NCI-H128 (cell line): Measurements from ENCODE around the gene NOS2.
"Not testable (repeated sequence)": the region's sequence is repeated elsewhere in the genome, so short reads cannot be mapped to it uniquely, and the experiment has no call there.

Experiments
- DNase-seq: peaks from one replicate; lab custom pipeline; 2025; ENCODE audit not compliant: unreplicated experiment; lab: John Stamatoyannopoulos, UW

NOS2 gene

DNA sequence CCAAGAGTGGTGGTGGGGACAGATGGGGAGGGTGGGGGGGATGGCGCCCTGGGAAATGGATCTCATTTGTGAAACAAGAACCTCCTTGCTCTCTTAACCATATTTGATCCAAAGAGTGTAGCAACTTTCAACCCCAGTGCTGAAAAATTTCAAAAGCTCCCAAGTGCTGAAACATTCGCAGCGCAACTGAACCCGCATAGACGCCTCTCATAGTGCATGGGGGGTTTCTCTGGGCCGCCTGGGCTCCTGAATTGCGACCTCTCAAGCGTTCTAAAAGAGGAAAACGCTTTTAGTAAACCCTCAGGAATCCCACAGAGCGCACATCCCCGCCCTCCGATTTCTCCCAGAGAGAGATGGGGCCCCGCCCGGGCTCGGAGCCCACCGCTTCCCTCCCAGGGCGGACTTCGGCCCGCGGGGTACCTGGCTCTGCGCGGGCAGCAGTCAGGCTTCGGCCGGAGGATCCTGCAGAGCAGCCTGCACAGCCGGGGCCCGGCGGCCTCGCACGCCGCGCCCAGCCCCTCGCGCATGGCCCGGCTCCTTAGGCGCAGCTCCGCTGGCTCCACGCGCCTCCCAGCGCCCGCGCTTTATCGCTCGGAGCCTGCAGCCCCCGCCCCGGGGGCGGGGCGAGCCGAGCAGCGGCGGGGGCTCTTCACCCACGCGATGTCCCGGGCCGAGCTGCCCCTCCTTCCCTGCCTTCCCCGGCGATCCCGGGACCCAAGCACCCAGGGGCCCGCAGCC is 7.0 kb downstream of the NOS2 start:
- no peak for DNase-seq

DNA sequence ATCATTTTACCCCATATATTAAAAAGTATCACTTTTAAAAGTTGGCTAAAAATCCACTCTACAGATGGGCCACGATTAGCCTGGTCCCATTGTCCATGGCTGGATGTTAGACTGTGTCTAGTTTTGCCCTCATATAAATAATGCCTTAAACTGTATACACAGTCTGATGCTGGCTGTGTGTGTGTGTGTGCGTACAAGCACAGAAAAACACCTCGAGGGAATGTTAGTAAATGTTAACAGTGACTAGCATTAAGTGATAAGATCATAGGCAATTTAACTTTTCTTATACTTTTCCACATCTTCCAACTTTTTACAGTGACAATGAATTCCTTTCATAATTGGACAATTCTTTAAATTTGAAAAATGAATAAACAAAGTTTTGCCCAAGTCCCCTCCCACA is 8.2 kb downstream of the NOS2 start:
- DNase-seq: no peak

- no peak for DNase-seq
Observed at GRCh38 chr17:27788919-27789318, 11.4 kb downstream of the NOS2 start.

- no peak for DNase-seq
Observed at GRCh38 chr17:27783440-27784350, 16.6 kb downstream of the NOS2 start.

DNA sequence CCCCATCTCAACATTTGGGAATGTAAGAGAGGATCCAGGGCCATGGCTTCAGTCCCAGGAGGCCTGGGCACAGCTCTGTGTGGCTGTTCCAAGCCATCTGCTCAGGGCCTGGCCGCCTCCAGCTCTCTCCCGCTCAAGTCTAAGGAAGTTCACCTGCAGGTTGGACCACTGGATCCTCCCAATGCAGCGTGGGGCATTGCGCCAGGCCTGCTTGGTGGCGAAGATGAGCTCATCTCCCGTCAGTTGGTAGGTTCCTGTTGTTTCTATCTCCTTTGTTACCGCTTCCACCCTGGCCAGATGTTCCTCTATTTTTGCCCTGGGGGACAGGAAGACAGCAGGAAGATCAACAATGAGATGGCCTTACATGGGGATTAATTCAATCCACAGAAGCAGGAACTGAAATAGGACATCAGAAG is 17.5 kb downstream of the NOS2 start:
- no peak for DNase-seq

DNA sequence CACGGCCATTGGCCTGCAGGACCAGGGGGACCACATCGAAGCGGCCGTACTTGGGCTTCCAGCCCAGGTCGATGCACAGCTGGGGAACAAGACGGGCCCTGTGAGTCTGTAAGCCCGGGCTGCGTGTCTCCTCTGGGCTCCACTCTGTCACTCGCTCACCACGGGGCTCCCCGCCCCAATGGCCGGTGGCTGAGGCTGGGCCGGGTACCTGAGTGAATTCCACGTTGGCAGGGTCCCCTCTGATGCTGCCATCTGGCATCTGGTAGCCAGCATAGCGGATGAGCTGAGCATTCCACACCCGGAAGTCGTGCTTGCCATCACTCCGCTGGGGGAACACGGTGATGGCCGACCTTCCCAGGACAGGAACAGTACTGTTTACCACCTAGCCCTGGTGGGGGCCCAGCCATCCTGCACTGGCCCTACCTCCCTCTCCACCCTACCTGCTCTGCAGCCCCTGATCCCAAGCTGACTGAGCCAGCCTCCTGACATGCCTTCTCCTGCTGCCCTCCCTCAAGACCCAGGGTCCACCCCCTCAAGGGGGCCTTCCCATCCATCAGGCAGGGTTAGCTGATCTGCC is 19.4 kb downstream of the NOS2 start:
- no peak for DNase-seq

- DNase-seq: no peak
Observed at GRCh38 chr17:27780092-27780827, 20.1 kb downstream of the NOS2 start.

DNA sequence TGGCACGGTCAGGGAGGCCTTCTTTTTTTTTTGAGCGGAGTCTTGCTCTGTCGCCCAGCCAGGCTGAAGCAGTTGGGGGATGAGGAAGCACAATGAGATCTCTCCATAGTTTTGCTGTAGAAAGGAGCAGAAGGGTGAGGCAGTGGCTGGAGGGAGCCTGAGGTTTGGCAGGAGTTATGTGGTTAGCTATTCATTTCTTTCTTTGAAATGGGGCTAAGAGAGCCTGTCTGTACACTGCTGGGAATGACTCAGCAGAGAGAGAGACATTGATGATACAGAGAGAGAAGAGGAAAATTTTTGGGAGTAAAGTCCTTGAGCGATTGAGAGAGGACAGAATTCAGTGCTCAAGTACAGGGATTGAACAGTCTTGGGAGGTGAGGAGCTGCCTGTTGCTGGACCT is 22.1 kb downstream of the NOS2 start:
- no peak for DNase-seq

GRCh38 chr17:27776882-27777624 is 23.3 kb downstream of the NOS2 start:
- DNase-seq: no peak

DNA sequence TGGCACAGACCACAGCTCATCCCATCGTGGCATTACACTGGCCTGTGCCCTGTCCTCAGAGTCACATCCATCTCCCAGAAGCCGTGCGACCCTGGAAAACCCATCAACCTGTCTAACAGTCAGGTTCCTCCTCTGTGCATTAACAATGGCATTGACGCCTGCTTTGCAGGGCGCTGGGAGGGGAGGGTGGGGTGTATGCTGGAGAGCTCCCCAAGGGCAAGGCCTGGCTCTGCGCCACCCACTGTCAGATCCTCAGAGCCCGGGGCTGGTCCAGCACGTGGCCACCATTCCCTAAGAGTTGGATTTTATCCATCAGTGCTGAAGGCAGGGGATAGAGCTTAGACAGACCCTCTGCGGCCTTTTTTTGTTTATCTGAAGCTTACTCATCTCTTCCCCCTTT is 28.7 kb downstream of the NOS2 start:
- DNase-seq: no peak

GRCh38 chr17:27770877-27771276 is 29.5 kb downstream of the NOS2 start:
- DNase-seq: no peak

- no peak for DNase-seq
Observed at GRCh38 chr17:27768858-27769410, 31.4 kb downstream of the NOS2 start.

GRCh38 chr17:27766438-27766837 is 33.9 kb downstream of the NOS2 start:
- DNase-seq: no peak

- no peak for DNase-seq
Observed at GRCh38 chr17:27765353-27765752, 35.0 kb downstream of the NOS2 start.

DNA sequence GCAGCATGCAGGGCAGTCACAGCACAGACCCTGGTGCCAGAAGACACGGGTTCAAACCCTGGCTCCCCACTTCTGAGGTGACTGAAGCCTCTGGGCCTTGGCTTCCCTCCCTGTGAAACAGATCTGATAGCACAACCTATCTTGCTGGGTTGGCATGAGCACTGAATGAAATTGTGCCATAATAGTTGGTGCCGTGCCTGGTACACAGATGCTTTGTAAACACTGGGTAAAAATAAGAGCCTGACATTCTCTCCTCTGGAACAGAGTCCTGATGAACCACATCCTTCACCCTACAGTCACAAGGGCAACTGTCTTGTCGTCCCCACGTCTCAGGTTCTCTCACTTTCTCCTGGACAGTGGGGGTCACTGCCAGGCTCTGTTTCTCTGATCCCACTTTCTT is 35.7 kb downstream of the NOS2 start:
- DNase-seq: no peak

GRCh38 chr17:27762527-27763305 is 37.6 kb downstream of the NOS2 start:
- no peak for DNase-seq

- not testable (repeated sequence) for DNase-seq
Observed at GRCh38 chr17:27760931-27761330, 39.4 kb downstream of the NOS2 start.

DNA sequence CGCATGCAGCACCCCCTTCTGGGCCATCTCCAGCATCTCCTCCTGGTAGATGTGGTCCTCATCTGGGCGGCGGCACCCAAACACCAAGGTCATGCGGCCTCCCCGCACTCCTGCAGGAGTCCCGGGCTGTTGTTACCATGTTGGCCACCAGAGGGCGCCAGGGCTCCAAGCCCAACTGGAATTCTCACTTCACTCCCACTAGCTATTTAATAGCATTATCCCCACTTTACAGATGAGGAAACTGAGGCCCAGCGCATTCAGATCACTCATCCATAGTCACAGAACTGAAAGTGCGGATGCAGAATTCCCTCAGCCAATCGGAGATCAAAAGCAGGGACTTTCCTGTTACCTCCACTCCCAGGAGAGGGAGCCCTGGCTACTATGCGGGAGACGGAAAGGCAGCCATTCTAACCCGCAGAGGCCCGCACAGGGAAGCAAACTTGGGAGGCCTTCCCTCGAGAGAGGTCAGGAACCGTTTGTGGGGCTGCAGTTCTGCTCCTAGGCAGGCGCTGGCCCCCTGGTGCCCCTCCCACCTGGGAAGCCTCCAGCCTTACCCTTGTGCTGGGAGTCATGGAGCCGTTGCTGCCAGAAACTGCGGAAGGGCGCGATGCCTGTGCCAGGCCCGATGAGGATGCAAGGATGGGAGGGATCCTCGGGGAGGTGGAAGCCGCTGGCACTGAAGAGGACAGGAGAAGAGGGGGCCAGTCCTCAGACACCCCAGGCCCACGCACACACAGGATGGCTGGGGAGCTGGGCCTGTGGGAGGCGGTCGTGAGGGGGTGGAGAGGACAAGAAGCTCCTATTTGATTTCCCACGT is 40.1 kb downstream of the NOS2 start:
- no peak for DNase-seq

GRCh38 chr17:27759528-27759927 is 40.8 kb downstream of the NOS2 start:
- no peak for DNase-seq
